ENCODE measurements around the gene LEPROT. TPM values are rescaled to one million over a fixed set of nuclear protein-coding genes. Genes with fewer than 3 reads are reported as not detected.

The LEPROT gene
- total RNA-seq, 1 donor from 2014 or later, result 49.2 TPM

- H3K36me3 ChIP-seq, result no peaks in the 10 kb centered on the region
- H3K4me1 Mint-ChIP-seq, result peaks cover 4% of the 10 kb centered on the region
- no peaks in the 10 kb centered on the region for H3F3A ChIP-seq (ENCODE audit: low read depth)
- H3K27ac ChIP-seq, result no peak overlapping the region
- H2AFZ ChIP-seq (replicated peaks), result no peak overlapping the region
- no peaks in the 10 kb centered on the region for H3K36me3 Mint-ChIP-seq
- no peaks in the 10 kb centered on the region for H3K9me3 Mint-ChIP-seq
- H3K4me3 Mint-ChIP-seq, result no peak overlapping the region
- no peak overlapping the region for H3K27ac Mint-ChIP-seq
- H3K9ac ChIP-seq, result no peak overlapping the region
- H3K9me3 ChIP-seq (ENCODE audit: low read depth), result no peaks in the 10 kb centered on the region
- H4K20me1 ChIP-seq (ENCODE audit: low read depth), result no peaks in the 10 kb centered on the region
- H3K27me3 ChIP-seq, result no peaks in the 10 kb centered on the region
- no peak overlapping the region for H3K4me3 ChIP-seq
- TF ChIP-seq EZH2phosphoT487 (IDR thresholded peaks at IDR 0.05) (no peak), EZH2 (IDR thresholded peaks at IDR 0.05) (no peak)
- TF ChIP-seq, protein P1, sequence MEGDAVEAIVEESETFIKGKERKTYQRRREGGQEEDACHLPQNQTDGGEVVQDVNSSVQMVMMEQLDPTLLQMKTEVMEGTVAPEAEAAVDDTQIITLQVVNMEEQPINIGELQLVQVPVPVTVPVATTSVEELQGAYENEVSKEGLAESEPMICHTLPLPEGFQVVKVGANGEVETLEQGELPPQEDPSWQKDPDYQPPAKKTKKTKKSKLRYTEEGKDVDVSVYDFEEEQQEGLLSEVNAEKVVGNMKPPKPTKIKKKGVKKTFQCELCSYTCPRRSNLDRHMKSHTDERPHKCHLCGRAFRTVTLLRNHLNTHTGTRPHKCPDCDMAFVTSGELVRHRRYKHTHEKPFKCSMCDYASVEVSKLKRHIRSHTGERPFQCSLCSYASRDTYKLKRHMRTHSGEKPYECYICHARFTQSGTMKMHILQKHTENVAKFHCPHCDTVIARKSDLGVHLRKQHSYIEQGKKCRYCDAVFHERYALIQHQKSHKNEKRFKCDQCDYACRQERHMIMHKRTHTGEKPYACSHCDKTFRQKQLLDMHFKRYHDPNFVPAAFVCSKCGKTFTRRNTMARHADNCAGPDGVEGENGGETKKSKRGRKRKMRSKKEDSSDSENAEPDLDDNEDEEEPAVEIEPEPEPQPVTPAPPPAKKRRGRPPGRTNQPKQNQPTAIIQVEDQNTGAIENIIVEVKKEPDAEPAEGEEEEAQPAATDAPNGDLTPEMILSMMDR (IDR thresholded peaks at IDR 0.05), result no peak
- H3K4me1 ChIP-seq, result no peaks in the 10 kb centered on the region
- peaks cover 3% of the 10 kb centered on the region for H3K27me3 Mint-ChIP-seq (ENCODE audit: insufficient read depth, low read depth)
- no peak overlapping the region for H3K4me2 ChIP-seq
- H3K79me2 ChIP-seq (ENCODE audit: low read depth), result no peaks in the 10 kb centered on the region
- DNase-seq (ENCODE audit: low spot score), result no peak
These were observed 57.2 kb downstream of the LEPROT start for GRCh38 chr1:65477414-65478378.

GRCh38 chr1:65478379-65479026 lies 58.0 kb downstream of the LEPROT start:
- Histone ChIP-seq H3F3A (ENCODE audit: low read depth) (no peaks in the 10 kb centered on the region), H3K79me2 (ENCODE audit: low read depth) (no peaks in the 10 kb centered on the region), H2AFZ (replicated peaks) (no peak overlapping the region), H4K20me1 (ENCODE audit: low read depth) (no peaks in the 10 kb centered on the region), H3K4me3 (no peak overlapping the region), H3K9ac (no peak overlapping the region), H3K4me2 (no peak overlapping the region), H3K4me1 (no peaks in the 10 kb centered on the region), H3K36me3 (no peaks in the 10 kb centered on the region), H3K9me3 (ENCODE audit: low read depth) (no peaks in the 10 kb centered on the region), H3K27ac (no peak overlapping the region), H3K27me3 (no peaks in the 10 kb centered on the region)
- TF ChIP-seq, protein P1 (IDR thresholded peaks at IDR 0.05), result no peak
- TF ChIP-seq EZH2 (IDR thresholded peaks at IDR 0.05) (no peak), EZH2phosphoT487 (IDR thresholded peaks at IDR 0.05) (no peak)
- Mint-ChIP-seq H3K4me1 (peaks cover 4% of the 10 kb centered on the region), H3K9me3 (no peaks in the 10 kb centered on the region), H3K4me3 (no peak overlapping the region), H3K36me3 (no peaks in the 10 kb centered on the region), H3K27ac (no peak overlapping the region), H3K27me3 (ENCODE audit: insufficient read depth, low read depth) (peaks cover 3% of the 10 kb centered on the region)
- no peak for DNase-seq (ENCODE audit: low spot score)

GRCh38 chr1:65479554-65480204 lies 59.2 kb downstream of the LEPROT start:
- H3K36me3 Mint-ChIP-seq, result no peaks in the 10 kb centered on the region
- H3K27me3 Mint-ChIP-seq (ENCODE audit: insufficient read depth, low read depth), result peaks cover 3% of the 10 kb centered on the region
- no peaks in the 10 kb centered on the region for H3K27me3 ChIP-seq
- no peaks in the 10 kb centered on the region for H4K20me1 ChIP-seq (ENCODE audit: low read depth)
- H3K9me3 ChIP-seq (ENCODE audit: low read depth), result no peaks in the 10 kb centered on the region
- H3K4me1 ChIP-seq, result no peaks in the 10 kb centered on the region
- no peaks in the 10 kb centered on the region for H3K9me3 Mint-ChIP-seq
- peaks cover 4% of the 10 kb centered on the region for H3K4me1 Mint-ChIP-seq
- no peak overlapping the region for H3K9ac ChIP-seq
- H3K4me3 Mint-ChIP-seq, result no peak overlapping the region
- H3K36me3 ChIP-seq, result no peaks in the 10 kb centered on the region
- no peak overlapping the region for H3K27ac Mint-ChIP-seq
- H3K79me2 ChIP-seq (ENCODE audit: low read depth), result no peaks in the 10 kb centered on the region
- H2AFZ ChIP-seq (replicated peaks), result no peak overlapping the region
- DNase-seq (ENCODE audit: low spot score), result no peak
- no peak overlapping the region for H3K27ac ChIP-seq
- no peak overlapping the region for H3K4me3 ChIP-seq
- no peak overlapping the region for H3K4me2 ChIP-seq
- H3F3A ChIP-seq (ENCODE audit: low read depth), result no peaks in the 10 kb centered on the region
- TF ChIP-seq EZH2phosphoT487 (IDR thresholded peaks at IDR 0.05) (no peak), EZH2 (IDR thresholded peaks at IDR 0.05) (no peak)
- TF ChIP-seq, protein P1 (IDR thresholded peaks at IDR 0.05), result no peak
